Islet of Langerhans (tissue), 1 donor: ENCODE results near the gene DYNLT2B.
"Not testable (repeated sequence)": the region's sequence is repeated elsewhere in the genome, so short reads cannot be mapped to it uniquely, and the experiment has no call there.

Source experiments
- FAIRE-seq: peaks from one replicate; lab custom pipeline; 2011; peaks lifted over from hg19 to GRCh38; lab: Jason Lieb, UNC

The DYNLT2B gene

DNA sequence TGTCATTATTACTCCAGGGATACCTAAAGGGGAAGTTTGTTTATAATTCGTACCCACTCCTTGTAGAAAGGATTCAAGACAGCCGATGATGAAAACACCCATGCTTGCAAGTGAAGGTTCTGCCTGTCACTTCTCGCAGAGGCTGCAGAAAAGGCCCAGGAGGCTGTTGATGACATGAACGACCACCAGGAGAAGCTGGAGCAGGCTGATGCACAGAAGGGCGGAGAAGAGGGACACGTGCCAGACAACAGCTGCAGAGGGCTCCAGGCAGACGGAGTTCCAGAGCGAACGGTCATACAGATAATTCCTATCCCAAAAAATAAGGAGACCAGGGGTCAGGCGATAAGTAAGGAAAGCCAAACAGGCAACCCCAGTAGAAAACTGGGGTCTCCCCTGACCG, 5.7 kb upstream of the DYNLT2B start:
- no peak for FAIRE-seq

DNA sequence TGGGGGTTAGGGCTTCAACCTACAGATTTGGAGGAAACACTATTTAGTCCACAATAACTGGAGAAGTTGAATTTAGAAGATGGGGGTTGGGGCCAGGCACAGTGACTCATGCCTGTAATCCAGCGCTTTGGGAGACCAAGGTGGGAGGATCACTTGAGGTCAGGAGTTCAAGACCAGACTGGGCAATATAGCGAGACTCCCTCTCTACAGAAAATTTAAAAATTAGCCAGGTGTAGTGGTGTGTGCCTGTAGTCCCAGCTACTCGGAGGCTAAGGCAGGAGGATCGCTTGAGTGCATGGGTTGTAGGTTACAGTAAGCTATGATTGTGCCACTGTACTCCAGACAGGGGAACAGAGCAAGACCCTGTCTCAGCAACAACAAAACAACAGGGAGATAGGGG, 5.0 kb upstream of the DYNLT2B start:
- no peak for FAIRE-seq

DNA sequence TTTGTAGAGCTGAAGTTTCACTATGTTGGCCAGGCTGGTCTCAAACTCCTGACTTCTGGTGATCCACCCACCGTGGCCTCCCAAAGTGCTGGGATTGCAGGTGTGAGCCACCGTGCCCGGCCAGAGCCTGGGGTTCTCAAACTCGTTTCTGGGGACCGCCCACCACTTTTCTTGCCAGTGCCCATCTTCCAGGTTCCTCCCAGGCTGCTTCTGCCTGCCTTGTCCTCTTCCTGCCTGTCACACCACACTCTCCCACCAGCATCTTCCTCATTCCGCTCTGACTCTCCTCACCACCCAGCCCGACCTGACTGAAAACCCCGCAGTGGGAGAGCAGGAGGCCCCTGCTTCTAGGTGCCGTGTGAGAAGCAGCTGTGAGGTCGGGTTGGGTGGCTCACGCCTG, 3.1 kb upstream of the DYNLT2B start:
- no peak for FAIRE-seq

DNA sequence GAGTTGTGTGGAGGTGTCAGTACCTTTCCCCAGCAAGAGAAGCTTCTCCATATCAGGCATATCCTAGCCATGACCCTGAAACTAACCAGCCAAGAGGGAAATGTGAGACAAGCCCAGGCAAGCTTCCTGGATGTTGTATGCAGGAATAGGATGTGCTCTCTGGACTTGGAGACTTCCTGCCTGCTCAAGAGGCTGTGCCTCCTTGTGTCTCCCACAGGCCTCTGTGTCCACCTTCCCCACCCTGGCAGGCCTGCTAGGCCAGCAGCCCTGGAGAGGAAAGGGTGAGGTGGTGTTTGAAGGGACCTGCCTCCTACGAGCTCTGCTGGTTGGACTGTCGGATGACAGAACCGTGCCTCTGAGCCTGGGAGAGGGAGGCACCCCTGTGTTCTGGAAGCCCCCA, 2.1 kb upstream of the DYNLT2B start:
- no peak for FAIRE-seq

DNA sequence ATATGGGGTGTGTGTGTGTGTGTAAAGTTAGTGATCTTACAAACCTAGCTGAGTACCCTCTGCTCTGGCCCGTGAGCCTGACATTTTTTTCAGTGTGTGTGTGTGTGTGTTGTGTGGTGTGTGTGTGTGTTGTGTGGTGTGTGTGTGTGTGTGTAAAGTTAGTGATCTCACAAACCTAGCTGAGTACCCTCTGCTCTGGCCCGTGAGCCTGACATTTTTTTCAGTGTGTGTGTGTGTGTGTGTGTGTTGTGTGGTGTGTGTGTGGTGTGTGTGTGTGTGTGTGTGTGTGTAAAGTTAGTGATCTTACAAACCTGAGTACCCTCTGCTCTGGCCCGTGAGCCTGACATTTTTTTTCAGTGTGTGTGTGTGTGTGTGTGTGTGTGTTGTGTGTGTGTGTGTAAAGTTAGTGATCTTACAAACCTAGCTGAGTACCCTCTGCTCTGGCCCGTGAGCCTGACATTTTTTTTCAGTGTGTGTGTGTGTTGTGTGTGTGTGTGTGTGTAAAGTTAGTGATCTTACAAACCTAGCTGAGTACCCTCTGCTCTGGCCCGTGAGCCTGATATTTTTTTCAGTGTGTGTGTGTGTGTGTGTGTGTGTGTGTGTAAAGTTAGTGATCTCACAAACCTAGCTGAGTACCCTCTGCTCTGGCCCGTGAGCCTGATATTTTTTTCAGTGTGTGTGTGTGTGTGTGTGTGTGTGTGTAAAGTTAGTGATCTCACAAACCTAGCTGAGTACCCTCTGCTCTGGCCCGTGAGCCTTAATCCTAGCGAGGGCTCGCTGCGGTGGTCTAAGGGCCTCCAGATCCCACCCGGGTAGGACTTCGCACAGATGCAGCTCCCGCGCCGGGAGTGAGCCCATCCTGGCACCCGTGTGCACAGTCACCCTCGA, 997 bp downstream of the DYNLT2B start:
- not testable (repeated sequence) for FAIRE-seq

DNA sequence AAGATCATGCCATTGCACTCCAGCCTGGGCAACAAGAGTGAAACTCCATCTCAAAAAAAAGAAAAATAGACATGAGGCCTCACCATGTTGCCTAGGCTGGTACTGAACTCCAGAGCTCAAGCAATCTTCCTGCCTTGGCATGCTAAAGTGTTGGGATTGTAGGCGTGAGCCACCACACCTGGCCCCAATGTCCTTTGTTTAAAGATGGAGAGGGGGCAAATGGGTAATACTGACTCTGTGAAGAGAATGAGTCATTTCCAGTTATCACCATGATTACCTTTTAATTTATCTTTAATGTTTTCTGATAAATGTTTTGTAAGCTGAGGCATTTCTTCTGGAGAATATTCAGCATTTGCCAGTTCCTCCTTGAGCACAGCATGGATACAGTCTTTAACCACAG, 2.2 kb downstream of the DYNLT2B start:
- no peak for FAIRE-seq

DNA sequence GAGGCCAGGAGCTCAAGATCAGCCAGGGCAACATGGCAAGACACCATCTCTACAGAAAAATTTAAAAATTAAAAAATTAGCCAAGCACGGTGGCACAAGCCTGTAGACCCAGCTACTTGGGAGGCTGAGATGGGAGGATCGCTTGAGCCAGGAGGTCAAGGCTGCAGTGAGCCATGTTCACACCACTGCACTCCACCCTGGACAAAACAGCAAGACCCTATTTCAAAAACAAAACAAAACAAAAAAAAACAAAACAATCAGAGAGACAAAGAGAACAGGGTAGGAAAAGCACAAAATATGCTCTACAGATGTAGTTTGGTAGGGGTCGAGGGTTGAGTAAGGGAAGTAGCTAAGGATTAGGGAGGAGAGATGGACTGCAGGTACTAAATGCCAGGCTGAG, 3.4 kb downstream of the DYNLT2B start:
- FAIRE-seq: no peak

DNA sequence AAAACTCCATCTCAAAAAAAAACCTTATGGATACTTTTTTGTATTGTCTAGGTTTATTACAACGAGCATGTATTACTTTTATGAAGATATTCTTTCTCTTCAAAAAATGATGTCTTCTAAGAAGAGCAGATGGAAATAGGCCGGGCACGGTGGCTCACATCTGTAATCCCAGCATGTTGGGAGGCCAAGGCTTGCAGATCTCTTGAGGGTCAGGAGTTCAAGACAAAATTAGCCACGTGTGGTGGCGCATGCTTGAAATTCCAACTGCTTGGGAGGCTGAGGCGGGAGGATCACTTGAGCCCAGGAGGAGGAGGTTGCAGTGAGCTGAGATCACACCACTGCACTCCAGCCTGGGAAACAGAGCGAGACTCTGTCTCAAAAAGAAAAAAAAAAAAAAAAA, 4.0 kb downstream of the DYNLT2B start:
- FAIRE-seq: not testable (repeated sequence)

DNA sequence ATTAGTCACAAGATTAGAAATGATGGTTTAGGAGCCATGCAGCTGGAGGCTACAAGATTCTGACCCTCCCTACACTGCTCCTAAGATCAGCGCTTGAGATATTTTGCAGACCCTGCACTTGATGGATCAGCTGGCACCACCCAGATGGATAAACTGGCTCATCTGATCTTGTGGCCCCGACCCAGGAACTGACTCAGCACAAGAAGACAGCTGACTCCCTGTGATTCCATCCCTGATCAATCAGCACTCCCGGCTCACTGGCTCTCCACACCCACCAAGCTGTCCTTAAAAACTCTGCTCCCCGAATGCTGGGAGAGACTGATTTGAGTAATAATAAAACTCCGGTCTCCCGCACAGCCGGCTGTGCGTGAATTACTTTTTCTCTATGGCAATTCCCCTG, 15.1 kb downstream of the DYNLT2B start:
- not testable (repeated sequence) for FAIRE-seq

DNA sequence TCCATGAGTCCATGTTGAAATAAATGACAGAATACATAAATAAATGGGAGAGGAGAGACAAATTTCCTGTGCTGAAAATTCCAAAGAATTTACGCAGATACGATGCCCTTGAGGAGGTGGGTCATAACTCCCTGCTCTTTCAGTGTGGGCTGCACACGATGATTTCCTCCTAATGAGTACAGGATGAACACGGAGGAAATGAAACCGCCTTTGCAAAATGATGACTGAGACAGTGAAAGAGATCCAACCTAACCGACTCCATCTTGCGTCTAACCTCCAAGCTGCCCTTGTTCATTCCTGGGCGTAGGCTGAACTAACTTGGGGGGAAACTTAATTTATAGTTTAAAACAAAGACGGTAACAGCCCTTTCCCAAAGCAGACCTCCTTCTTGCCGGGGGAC, 15.5 kb downstream of the DYNLT2B start:
- FAIRE-seq: not testable (repeated sequence)

DNA sequence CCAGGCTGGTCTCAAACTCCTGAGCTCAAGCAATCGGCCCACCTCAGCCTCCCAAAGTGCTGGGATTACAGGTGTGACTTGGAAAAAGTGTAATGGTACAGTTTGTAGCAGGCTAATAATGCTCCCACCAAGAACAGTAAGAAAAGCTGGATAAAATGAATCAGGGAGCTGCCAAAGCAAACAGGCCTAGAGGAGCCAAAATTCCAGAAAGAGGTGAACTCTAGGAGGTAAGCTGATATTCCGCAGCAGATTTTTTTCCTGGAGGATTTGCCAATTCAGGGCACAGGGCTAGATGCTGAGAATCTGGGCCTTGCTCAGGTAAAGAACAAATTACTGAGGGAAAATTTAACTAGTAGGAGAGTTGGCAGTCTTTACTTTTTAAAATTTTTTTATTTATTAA, 19.5 kb downstream of the DYNLT2B start:
- no peak for FAIRE-seq

DNA sequence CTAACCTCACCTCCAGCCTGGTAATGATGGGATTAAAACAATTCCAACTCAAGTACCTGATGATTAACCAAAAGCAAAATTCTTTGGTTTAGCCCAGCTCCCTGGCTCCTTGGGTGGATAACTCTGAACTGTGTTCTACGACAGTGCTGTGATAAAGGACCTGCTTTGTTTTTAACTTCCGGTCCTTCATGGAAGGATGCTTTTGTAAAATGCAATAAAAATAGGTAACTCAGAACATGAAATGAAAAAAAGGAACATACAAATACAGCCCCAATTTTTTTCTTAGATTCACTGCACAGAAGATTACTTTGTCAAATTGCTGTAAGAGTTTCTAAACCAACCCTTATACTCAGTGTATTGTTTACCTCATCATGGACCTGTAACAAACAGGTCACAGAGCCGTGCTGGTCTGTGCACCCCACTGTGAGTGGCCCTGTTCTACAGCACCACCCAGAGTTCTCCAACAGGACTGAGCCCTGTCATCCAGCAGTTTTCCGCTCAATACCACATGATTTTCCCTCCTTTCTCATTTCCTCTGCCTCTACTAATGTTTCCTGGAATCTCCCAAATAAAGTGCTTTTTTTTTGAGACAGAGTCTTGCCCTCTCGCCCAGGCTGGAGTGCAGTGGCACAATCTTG, 25.6 kb downstream of the DYNLT2B start:
- FAIRE-seq: no peak

DNA sequence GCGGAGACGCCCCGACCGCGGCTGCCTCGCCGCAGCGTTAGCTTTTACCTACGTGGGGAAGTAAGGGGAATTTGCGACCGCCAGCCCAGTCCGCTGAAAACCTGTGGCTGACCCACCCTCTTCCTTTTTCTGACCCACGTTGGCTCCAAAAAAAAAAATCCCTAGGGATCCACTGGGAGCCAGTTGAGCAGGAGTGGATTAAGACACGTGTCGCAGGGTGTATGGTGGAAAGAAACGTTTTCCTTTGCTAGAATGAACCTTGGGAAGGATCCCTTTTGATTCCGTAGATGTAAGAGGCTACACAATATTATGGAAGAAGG, 29.9 kb downstream of the DYNLT2B start:
- no peak for FAIRE-seq

DNA sequence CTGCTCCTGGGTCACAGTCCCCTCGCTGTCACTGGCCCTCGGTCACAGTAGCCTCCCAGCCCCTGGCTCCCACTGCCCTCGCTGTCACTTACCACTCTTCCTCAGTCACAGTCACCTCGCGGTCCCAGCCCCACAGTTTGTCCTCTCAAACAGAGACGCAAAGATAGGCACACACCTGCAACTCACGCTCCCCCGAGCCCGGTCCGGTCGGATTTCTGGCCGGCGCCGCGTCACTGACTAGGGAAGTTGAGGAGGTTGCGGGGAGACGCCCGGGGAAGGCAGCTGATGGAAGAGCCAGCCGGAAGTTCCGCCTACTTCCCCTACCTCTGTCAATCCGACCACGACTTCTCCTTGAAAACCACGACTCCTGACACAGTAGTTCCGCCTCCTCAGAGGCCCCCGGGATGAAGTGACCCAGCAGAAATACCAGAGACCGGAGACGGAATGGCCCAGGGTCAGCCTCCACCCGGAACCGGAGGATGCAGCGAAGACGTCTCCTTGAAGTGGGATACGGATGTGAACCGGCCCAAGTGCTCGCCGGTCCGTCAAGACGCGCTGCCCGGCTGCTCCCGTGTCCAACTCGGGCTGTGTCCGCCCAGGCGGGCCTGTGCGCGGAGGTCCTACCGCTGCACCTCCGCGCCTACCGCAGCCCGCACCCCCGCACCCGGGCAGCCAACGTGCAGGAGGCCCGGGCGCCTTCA, 30.4 kb downstream of the DYNLT2B start, which contains the start of gene PCYT1A:
PCYT1A (minus strand) TSS at position 287 of the 701 bp plus-strand sequence. CDS start 17,195 bp downstream, outside the sequence.
- peak; percentile 55 for FAIRE-seq

DNA sequence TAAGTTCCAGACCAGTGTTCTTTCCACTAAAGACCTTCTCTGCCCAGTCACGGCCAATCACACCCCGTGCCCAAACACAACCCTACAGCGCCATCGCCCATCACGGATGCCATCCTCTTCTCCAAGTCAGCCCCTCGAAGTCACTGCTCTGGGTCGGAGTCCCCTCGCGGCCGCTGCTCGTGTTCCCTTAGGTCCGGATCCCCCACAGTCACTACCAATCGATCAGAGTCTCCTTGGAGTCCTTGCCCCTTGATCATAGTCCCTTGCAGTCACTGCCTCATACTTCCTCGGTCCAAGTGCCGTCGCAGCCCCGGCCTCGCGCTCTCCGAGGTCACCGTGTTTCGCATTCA, 31.0 kb downstream of the DYNLT2B start:
- no peak for FAIRE-seq

DNA sequence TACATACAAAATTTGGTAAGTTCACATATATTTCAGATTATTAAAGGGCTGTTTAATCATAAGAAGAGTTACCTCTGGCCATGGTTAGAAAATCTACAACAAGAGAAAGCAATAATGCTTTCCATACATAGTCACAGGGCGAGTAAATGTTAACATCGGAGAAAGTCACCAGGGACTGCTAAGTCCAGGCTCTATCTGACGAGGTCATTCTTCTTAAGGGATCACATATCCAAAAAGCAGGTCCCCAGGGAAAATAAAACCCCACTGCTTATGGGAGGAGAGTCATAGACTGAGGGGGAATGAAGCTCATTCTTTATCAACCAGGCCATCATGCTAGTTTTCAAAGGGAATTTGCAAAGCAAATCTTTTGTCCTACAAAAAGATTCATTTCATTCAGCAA, 33.6 kb downstream of the DYNLT2B start:
- FAIRE-seq: no peak

DNA sequence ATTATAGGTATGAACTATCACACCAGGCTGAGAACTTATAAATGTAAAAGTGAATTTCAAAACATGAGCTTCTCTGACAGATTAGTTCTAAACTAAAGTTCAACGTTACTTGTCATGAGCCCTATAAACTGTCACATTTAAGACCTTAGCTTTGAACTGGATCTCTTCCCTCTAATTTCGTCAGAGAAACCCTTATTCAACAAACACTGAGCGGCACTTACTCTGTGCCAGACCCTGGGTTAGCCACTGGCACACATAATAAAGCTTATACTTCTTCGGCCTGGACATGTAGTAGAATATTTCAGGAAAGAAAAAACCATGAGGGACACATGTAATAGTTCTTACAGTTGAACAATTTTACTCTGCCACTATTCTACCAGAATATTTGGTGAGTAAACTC, 36.1 kb downstream of the DYNLT2B start:
- no peak for FAIRE-seq

DNA sequence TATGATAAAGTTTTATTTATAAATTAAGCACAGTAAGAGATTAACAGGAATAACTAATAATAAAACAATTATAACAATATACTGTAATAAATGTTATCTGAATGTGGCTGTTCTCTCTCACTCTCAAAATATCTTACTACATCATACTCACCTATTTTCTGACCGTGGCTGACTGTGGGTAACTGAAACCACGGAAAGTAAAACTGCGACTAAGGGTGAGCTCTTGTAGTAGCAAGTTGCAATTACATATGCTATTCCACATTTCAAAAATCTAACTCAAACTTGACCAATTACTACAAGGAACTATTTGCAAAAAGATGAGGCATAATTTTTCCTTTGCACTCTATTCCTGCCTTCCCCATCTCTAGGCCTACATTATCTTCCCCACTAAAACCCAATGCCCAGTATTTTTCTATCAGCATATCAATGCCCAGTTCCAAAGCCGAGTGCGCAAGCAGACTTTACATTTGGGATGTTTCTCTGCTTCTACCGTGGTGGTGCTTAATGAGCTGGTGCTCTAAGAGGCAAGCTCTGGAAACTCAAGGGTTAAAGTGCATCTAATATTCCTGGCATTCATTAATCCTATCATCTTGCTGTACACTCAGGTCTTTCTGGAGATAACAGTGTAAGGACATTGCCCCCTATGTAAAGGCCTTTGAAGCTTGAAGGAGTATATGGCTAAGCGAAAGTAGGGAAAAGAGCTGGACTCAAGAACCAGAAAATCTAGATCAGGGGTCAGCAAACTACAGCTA, 37.2 kb downstream of the DYNLT2B start:
- FAIRE-seq: no peak

DNA sequence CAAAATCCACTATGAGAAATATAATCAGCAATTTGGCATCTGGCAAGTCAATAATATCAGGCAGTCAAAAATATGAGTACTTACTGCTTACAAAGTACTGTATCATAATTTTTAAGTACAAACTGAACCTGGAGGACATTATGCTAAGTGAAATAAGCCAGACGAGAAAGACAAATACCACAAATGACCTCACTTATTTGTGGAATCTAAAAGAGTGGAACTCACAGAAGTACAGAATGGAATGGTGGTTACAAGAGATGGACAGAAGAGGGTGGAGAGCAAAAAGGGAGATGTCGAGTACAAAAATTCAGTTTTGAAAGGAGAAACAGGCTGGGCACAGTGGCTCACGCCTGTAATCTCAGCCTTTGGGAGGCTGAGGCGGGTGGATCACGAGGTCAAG, 42.9 kb downstream of the DYNLT2B start:
- FAIRE-seq: no peak

DNA sequence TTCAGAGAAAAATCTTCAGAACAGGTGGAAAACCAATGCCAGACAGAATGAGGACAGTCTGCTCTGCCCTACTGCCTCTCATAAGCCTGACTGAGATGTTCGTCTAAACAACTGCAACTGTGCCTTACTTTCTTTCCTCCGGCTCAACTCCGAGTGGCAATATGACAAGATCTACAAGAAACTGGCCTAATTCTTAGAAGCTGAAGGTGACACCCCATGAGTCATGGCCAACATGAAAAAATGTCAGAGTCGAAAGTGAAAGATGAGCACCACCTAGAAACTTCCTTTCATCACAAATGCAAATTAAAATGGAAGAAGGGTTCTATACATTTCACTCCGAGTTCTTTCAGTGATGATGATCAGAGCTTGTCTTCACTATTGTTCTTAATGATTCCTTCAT, 43.5 kb downstream of the DYNLT2B start:
- FAIRE-seq: no peak

DNA sequence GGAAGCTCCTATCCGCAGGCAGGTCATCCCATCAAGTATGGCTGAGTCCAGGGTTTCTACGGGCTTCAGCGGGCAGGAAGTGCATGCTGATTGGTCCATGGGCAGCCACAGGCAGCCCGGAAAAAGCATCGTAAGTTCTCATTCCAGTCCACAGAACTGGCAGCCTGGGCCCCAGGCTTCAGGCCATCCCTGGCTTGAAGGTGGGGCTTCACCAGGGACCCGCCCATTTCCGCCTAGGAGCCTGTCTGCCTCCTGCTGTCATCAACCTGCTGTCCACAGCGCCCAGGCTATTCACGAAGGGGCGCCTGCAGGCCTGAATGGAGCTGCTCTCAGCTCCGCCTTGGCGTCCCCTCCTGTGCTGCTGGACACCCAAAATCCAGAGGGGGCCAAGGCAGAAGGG, 44.4 kb downstream of the DYNLT2B start:
- FAIRE-seq: no peak

DNA sequence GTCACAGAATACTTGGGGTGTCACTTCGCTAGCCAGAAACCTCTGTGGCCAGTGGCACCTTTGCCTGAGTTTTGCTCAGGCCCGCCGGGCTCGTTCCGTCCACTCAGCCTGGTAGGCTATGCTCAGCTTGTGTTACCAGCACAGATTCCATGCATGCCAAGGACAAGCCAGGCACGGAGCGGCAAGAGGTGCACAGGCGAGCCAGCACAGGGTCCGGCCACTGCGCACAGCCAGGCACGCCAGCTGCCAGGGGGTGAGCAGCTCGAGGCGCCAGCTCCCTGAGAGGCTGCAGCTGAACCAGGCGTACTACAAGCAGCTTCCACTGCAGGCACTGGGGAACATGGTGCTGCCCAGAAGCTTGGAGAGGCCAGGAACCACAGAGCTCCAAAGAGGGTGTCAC, 45.2 kb downstream of the DYNLT2B start:
- FAIRE-seq: no peak

DNA sequence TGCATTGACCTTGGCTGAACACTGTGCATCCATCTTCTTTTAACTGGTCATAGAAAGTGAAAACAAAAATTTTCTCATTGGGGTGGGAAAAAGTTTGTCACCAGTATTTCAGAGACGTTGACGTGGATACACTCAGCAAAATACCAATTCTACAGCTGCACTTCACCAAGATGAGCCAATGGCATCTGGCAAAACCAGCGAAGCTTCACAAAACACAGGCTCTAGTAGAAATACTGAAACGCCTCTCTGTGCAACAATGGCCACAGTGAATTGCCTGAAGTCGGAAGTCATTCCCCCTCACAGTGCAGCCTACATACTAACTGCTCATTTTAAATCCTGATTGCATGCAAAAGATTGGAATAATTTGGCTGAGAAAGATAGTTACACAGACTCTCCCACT, 47.5 kb downstream of the DYNLT2B start:
- FAIRE-seq: no peak
